Ascending aorta (tissue), 2 donors: ENCODE data around the gene CAMTA1. TPM values are rescaled to one million over a fixed set of nuclear protein-coding genes. Genes with fewer than 3 reads are reported as not detected.

Source experiments
- DNase-seq, 2 donors: peaks; one replicate each; pipeline ENCODE4 v3.0.0-alpha.2; 2019; ENCODE audit warnings: low spot score in 2 of 2
- H3K27ac ChIP-seq, 2 donors: fragments of 200-600 bp; sonication (generic); one replicate each; pipeline ENCODE4 v1.5.1; 2016 to 2017; ENCODE audit warnings: mild to moderate bottlenecking in 1 of 2
- H3K27me3 ChIP-seq: fragments of 200-600 bp; sonication (generic); one replicate; pipeline ENCODE4 v1.5.1; 2017
- H3K36me3 ChIP-seq, 2 donors: fragments of 200-600 bp; sonication (generic); one replicate each; pipeline ENCODE4 v1.5.1; 2016
- H3K4me1 ChIP-seq, 2 donors: fragments of 200-600 bp; sonication (generic); one replicate each; pipeline ENCODE4 v1.5.1; 2016 to 2017; ENCODE audit warnings: mild to moderate bottlenecking in 1 of 2
- H3K4me3 ChIP-seq, 2 donors: fragments of 200-600 bp; sonication (generic); one replicate each; pipeline ENCODE4 v1.5.1; 2016 to 2017; ENCODE audit warnings: mild to moderate bottlenecking in 1 of 2
- H3K9me3 ChIP-seq, 2 donors: fragments of 200-600 bp; sonication (generic); one replicate each; pipeline ENCODE4 v1.5.1; 2016
- intact Hi-C: fragments of 100-400 bp; cut with DNase I; formaldehyde crosslinking; loops from one replicate; pipeline ENCODE4 v1.15.1; 2023
- total RNA-seq: library from RNA; depleted of rRNA; stranded (reverse); fragments of >200 nt; gene quantifications from one replicate; pipeline ENCODE4 v1.1.0, GENCODE V29; 2016
- TF ChIP-seq, protein P1 (sequence below), 3 experiments: fragments of 200-600 bp in 2 of 3; fragments of 450-650 bp in 1 of 3; sonication (generic) in 2 of 3; IDR thresholded peaks; one replicate each; pipeline ENCODE4 v1.5.1; 2016 to 2019; ENCODE audit warnings: antibody characterized with exemption in 3 of 3, mild to moderate bottlenecking in 1 of 3, moderate library complexity in 1 of 3

CAMTA1 gene
- total RNA-seq, 1 donor from 2014 or later: 53.3 TPM

DNA sequence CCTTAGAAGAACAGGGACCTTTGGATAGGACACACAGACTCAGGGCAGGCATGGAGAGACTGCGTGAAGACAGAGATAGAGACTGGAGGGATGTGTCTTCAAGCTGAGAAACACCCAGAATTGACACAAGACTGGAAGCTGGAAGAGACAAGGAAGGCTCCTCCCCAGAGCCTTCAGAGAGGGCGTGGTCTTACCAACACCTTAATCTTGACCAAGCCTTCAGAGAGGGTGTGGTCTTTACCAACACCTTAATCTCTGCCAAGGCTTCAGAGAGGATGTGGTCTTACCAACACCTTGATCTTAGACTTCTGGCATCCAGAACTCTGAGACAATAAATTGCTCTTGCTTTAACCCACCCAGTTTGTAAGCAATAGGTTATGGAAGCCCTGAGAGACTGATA lies 504.4 kb downstream of the CAMTA1 start:
- Histone ChIP-seq H3K9me3 (no peaks in the 10 kb centered on the region), H3K36me3 (no peaks in the 10 kb centered on the region), H3K4me3 (no peak overlapping the region), H3K27me3 (no peaks in the 10 kb centered on the region), H3K4me1 (peaks cover 0 to 6% of the 10 kb centered on the region in 2 donors), H3K27ac (no peak overlapping the region)
- no peak for DNase-seq
- TF ChIP-seq, protein P1, sequence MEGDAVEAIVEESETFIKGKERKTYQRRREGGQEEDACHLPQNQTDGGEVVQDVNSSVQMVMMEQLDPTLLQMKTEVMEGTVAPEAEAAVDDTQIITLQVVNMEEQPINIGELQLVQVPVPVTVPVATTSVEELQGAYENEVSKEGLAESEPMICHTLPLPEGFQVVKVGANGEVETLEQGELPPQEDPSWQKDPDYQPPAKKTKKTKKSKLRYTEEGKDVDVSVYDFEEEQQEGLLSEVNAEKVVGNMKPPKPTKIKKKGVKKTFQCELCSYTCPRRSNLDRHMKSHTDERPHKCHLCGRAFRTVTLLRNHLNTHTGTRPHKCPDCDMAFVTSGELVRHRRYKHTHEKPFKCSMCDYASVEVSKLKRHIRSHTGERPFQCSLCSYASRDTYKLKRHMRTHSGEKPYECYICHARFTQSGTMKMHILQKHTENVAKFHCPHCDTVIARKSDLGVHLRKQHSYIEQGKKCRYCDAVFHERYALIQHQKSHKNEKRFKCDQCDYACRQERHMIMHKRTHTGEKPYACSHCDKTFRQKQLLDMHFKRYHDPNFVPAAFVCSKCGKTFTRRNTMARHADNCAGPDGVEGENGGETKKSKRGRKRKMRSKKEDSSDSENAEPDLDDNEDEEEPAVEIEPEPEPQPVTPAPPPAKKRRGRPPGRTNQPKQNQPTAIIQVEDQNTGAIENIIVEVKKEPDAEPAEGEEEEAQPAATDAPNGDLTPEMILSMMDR (IDR thresholded peaks at IDR 0.05): no peak
- intact Hi-C loops: no loop called here

DNA sequence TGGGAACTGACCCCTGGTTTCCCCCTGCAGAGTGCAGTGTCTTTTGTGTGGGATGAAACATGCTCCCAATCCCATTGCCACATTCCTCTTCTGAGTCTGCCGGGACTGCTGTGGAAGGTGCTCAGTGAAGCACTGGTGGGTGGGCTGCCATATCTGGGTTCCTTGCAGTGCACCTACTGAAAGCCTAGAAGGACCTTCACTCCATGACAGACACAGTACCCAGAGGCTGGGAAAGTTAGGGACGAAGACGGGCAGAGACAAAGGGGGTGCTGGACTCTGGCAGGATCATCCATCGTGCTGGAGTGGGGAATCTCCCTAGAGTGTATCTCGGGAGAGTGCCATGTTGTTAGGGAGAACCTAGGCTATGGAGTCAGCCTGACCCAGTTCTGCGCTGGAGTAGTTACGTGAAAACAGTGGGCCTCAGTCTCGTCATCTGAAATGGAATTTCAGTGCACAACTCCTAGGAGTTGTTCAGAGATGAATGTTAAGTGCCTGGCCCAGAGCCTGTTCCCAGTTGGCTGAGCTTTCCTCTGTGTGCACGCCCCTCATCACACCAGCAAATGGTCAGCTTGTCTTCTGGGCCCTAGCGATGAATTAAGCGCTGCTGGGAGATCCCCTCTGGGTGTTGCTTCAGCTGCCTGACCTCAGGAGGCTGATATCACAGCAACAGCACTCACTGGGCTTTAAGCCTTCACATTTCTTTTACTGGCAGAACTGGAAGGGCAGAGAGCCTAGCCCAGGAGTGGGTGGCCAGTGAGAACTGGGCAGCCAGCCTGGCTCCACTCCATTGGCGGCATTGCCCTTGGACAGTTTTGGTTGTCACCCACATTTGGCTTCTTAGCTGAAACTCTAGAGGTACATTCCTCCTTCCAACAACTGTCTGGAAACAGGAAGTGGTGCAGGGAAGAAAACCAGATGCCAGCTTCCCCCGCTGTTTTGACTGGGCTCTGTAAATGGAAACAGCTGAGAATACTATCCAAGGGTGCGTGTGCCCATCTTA lies 506.0 kb downstream of the CAMTA1 start:
- H3K36me3 ChIP-seq: no peaks in the 10 kb centered on the region
- TF ChIP-seq, protein P1 (IDR thresholded peaks at IDR 0.05): no peak
- no peak for DNase-seq
- no peaks in the 10 kb centered on the region for H3K27me3 ChIP-seq
- H3K4me3 ChIP-seq: no peak overlapping the region
- peaks cover 0 to under 1% of the 10 kb centered on the region in 2 donors for H3K9me3 ChIP-seq
- intact Hi-C loops: no loop called here
- H3K4me1 ChIP-seq: peaks cover 0 to 6% of the 10 kb centered on the region in 2 donors
- peak overlapping the region; percentile 13 to 55 for H3K27ac ChIP-seq

DNA sequence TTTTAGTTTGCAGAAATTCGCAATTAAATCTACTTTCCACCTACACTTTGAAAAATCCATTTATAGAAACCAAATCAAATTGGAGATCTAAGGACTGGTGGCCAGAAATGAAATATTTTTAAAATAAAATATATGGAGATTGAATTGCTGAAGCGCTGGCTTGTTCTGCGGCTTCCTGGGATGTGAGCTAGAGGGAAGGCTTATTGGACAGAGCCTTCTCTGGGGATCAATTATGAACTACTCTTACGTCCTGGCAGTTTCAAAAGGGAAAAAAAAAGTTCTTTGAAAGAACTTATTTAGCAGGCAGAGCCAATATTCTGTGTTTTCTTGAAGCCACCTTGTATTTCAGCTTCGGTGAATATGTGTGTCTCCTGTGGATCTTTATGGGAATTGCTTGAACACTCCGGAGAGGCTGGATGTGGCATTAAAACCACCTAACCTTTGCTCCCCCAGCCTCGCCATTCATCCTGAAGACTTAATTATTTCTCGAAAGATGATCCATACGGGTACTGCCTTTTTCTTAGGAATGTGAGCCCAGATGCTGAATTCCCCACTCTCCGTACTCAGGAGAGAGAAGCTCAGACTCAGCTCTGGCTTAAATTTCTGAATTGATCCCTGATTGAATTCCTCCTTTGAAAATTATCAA lies 506.9 kb downstream of the CAMTA1 start:
- Histone ChIP-seq H3K4me3 (no peak overlapping the region), H3K4me1 (peaks cover 0 to 6% of the 10 kb centered on the region in 2 donors), H3K27me3 (no peaks in the 10 kb centered on the region), H3K36me3 (no peaks in the 10 kb centered on the region), H3K27ac (peak overlapping the region in 1 of 2 donors; percentile 55), H3K9me3 (peaks cover 0 to 7% of the 10 kb centered on the region in 2 donors)
- intact Hi-C loops: no loop called here
- DNase-seq: no peak
- TF ChIP-seq, protein P1 (IDR thresholded peaks at IDR 0.05): no peak

DNA sequence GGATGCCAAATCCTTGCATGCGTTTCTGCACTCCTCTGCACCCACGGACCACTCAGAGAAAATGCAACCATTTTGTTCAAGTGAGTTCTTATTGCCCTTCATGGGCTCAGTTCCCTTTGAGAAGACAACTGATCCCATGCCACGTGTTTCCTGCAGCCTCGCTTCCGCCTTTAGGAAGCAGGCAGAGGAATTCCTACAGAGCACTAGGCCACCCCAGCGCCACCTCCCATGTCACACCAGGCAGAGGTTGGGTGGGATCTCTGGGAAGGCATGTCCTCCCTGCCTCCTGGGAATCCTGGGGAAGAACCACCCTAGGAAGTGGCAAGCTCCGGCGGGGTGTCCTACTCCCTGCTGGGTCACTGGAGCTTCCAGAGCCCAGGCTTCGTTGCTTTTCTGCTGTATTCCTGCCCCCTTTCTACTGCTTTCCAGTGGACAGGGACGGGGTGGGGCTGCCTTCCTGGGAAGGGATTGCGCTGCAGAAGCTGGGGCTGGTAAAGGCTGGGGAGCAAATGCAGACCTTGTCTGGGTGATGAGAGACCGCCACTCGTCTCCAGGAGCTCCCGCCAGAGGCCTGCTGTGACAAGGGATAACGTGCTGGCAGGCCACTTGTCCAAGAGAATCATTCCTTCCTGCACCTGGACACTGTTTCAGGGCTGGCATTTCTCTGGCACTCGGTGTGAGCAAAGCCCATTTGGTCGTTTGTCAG lies 507.6 kb downstream of the CAMTA1 start:
- no peaks in the 10 kb centered on the region for H3K36me3 ChIP-seq
- no peak overlapping the region for H3K4me3 ChIP-seq
- intact Hi-C loops: no loop called here
- peaks cover 0 to 6% of the 10 kb centered on the region in 2 donors for H3K4me1 ChIP-seq
- H3K27ac ChIP-seq: no peak overlapping the region
- TF ChIP-seq, protein P1 (IDR thresholded peaks at IDR 0.05): no peak
- peaks cover 0 to 7% of the 10 kb centered on the region in 2 donors for H3K9me3 ChIP-seq
- no peak for DNase-seq
- no peaks in the 10 kb centered on the region for H3K27me3 ChIP-seq
